Liver (tissue), 3 donors: ENCODE measurements around the gene FKBP1B.

Experiments
- HNF4A ChIP-seq, 2 donors: conservative IDR thresholded peaks; 2 replicates each; pipeline ENCODE4 v1.6.1; 2016; ENCODE audit warnings: antibody characterized with exemption in 2 of 2, mild to moderate bottlenecking in 2 of 2
- JUND ChIP-seq, 2 donors: IDR thresholded peaks; 2 replicates each; pipeline ENCODE4 v1.6.1; 2016; ENCODE audit warnings: antibody characterized with exemption in 2 of 2
- RAD21 ChIP-seq, 2 donors: IDR thresholded peaks; 2 replicates each; pipeline ENCODE4 v1.6.1; 2016; ENCODE audit warnings: antibody characterized with exemption in 2 of 2, mild to moderate bottlenecking in 2 of 2
- SP1 ChIP-seq: IDR thresholded peaks from 2 replicates; pipeline ENCODE4 v1.6.1; 2018; ENCODE audit warnings: antibody characterized with exemption, mild to moderate bottlenecking
- TF ChIP-seq, protein P1 (sequence below): IDR thresholded peaks from 2 replicates; pipeline ENCODE4 v1.6.1; 2016; ENCODE audit warnings: antibody characterized with exemption, mild to moderate bottlenecking
- TF ChIP-seq, protein P2 (sequence below): fragments of 150-350 bp; IDR thresholded peaks from 2 replicates; pipeline ENCODE4 v1.5.1; 2017; ENCODE audit warnings: improper control_type of control experiment, low read depth, low read length; ENCODE audit not compliant: missing input control
- TF ChIP-seq, protein P3 (sequence below): IDR thresholded peaks from 2 replicates; pipeline ENCODE4 v1.6.1; 2016; ENCODE audit warnings: antibody characterized with exemption
- donor health status: healthy.
- donor health status: healthy.

DNA sequence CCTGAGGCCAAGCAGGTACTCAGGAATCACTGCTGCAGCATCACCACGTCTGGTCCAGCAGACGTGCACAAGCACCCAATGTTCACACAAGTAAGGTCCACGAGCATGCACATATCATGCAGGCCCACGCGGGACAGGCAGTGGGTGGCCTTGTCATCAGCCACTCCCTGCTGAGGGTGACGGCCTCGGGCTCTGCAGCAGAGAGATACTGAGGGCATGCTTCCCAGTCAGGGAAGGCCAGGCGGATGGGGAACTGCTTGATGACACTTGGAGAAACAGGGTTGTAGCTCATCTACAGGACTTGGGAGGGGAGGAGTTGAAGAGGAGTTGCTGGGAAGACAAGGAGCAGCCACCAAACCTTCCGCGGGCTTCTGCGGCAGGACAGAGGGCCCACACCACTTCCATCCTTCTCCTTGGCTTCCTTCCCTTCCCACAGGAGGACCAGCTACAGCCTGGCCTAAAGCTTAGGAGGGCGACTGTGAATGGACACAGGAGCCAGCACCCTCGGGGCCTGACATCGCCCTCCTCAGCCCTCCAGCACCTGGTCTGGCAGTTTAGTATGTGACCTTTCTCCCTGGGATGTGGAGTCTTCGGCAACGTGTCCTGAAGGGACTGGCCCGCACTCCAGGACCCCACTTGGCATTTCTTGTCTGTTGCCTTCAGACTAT lies 24.4 kb upstream of the FKBP1B start:
- TF ChIP-seq HNF4A (conservative IDR thresholded peaks at IDR 0.05) (no peak), RAD21 (IDR thresholded peaks at IDR 0.05) (no peak), SP1 (no peak), JUND (IDR thresholded peaks at IDR 0.05) (no peak)
- TF ChIP-seq, protein P1, sequence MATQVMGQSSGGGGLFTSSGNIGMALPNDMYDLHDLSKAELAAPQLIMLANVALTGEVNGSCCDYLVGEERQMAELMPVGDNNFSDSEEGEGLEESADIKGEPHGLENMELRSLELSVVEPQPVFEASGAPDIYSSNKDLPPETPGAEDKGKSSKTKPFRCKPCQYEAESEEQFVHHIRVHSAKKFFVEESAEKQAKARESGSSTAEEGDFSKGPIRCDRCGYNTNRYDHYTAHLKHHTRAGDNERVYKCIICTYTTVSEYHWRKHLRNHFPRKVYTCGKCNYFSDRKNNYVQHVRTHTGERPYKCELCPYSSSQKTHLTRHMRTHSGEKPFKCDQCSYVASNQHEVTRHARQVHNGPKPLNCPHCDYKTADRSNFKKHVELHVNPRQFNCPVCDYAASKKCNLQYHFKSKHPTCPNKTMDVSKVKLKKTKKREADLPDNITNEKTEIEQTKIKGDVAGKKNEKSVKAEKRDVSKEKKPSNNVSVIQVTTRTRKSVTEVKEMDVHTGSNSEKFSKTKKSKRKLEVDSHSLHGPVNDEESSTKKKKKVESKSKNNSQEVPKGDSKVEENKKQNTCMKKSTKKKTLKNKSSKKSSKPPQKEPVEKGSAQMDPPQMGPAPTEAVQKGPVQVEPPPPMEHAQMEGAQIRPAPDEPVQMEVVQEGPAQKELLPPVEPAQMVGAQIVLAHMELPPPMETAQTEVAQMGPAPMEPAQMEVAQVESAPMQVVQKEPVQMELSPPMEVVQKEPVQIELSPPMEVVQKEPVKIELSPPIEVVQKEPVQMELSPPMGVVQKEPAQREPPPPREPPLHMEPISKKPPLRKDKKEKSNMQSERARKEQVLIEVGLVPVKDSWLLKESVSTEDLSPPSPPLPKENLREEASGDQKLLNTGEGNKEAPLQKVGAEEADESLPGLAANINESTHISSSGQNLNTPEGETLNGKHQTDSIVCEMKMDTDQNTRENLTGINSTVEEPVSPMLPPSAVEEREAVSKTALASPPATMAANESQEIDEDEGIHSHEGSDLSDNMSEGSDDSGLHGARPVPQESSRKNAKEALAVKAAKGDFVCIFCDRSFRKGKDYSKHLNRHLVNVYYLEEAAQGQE, result no peak
- TF ChIP-seq, protein P2, sequence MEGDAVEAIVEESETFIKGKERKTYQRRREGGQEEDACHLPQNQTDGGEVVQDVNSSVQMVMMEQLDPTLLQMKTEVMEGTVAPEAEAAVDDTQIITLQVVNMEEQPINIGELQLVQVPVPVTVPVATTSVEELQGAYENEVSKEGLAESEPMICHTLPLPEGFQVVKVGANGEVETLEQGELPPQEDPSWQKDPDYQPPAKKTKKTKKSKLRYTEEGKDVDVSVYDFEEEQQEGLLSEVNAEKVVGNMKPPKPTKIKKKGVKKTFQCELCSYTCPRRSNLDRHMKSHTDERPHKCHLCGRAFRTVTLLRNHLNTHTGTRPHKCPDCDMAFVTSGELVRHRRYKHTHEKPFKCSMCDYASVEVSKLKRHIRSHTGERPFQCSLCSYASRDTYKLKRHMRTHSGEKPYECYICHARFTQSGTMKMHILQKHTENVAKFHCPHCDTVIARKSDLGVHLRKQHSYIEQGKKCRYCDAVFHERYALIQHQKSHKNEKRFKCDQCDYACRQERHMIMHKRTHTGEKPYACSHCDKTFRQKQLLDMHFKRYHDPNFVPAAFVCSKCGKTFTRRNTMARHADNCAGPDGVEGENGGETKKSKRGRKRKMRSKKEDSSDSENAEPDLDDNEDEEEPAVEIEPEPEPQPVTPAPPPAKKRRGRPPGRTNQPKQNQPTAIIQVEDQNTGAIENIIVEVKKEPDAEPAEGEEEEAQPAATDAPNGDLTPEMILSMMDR, result no peak
- TF ChIP-seq, protein P3, sequence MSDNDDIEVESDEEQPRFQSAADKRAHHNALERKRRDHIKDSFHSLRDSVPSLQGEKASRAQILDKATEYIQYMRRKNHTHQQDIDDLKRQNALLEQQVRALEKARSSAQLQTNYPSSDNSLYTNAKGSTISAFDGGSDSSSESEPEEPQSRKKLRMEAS, result no peak
